Activated effector memory CD4-positive, alpha-beta T cell treated with Interleukin-2 at 50 U/mL for 16 hours (primary cell): ENCODE data around the gene SETDB2.
A peak's percentile ranks its signal among the peaks of the same experiment; 100 is the strongest.

Experiments
- DNase-seq: peaks from one replicate; pipeline ENCODE4 v3.0.0-alpha.2; 2020

Gene SETDB2

GRCh38 chr13:49435992-49436391 lies 8.1 kb upstream of the SETDB2 start:
- DNase-seq, result no peak

- no peak for DNase-seq
Observed at GRCh38 chr13:49436890-49437289, 7.2 kb upstream of the SETDB2 start.

DNA sequence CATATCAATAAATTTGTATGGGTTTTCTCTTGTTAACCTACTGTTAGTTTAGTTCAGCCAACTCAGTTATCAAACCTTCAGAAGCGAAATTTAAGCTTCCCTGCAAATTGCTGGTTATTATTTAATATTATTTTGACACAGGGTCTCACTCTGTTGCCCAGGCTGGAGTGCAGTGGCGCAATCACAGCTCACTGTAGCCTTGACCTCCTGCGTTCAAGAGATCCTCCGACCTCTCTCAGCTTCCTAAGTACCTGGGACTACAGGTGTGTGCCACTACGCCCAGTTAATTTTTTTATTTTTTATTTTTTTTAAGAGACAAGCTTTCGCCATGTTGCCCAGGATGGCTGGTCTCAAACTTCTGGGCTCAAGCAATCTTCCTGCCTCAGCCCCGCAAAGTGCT lies 6.4 kb upstream of the SETDB2 start:
- no peak for DNase-seq

DNA sequence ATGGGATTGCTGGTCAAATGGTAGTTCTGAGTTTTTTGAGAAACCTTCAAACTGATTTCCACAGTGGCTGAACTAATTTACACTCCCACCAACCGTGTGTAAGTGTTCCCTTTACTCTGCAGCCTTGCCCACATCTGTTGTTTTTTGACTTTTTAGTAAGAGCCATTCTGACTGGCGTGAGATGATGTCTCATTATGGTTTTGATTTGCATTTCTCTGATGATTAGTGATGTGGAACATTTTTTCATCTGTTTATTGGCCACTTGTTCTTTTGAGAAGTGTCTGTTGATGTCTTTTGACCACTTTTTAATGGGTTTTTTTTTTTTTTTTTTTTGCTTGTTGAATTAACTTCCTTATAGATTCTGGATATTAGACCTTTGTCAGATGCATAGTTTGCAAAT lies 4.5 kb upstream of the SETDB2 start:
- no peak for DNase-seq

DNA sequence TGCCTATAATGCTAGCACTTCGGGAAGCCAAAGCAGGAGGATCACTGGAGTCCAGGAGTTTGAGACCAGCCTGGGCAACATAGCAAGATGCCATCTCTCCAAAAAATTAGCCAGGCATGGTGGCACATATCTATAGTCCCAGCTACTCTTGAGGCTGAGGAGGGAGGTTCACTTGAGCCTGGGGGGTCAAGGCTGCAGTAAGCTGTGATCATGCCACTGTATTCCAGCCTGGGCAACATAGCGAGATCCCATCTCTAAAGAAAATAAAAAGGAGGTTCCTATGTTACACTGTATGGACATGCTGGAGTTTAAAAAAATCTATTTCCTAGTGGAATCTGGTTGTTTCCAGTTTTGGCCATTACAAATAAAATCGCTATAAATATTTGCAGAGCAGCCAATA lies 2.8 kb upstream of the SETDB2 start:
- no peak for DNase-seq

DNA sequence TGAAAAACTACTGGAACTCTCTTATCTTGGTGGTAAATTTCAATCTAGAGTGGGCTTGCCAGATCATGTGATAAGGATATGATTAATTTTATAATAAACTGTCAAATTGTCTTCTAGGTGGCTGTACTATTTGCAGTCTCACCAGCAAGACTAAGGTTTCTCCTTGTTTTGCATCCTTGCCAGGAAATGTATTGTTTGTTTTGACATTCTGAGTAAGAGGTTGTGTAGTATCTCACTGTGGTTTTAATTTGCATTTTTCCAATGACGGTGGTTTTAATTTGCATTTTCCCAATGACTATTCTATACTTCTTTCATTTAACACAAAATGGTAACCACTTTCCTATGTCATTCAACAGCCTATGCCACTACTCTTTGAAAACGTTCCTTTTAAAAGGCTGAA lies 2.2 kb upstream of the SETDB2 start:
- DNase-seq, result no peak

DNA sequence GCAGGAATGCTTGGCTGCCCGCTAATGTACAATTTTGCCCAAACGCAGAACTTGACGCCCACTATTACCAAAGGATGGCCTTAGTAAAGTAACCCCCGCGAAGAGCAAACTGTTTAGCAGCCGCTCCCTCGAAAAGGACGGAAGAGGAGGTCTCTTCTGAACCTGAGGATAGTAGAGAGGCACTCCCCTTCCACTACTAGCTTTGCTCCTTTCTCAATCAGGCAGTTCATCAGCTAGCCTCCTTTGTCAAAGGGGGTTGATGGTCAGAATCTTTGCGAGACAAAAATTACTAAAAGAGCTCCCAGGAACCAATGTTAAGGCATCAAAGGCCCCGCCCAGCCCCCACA lies 744 bp upstream of the SETDB2 start:
- no peak for DNase-seq

DNA sequence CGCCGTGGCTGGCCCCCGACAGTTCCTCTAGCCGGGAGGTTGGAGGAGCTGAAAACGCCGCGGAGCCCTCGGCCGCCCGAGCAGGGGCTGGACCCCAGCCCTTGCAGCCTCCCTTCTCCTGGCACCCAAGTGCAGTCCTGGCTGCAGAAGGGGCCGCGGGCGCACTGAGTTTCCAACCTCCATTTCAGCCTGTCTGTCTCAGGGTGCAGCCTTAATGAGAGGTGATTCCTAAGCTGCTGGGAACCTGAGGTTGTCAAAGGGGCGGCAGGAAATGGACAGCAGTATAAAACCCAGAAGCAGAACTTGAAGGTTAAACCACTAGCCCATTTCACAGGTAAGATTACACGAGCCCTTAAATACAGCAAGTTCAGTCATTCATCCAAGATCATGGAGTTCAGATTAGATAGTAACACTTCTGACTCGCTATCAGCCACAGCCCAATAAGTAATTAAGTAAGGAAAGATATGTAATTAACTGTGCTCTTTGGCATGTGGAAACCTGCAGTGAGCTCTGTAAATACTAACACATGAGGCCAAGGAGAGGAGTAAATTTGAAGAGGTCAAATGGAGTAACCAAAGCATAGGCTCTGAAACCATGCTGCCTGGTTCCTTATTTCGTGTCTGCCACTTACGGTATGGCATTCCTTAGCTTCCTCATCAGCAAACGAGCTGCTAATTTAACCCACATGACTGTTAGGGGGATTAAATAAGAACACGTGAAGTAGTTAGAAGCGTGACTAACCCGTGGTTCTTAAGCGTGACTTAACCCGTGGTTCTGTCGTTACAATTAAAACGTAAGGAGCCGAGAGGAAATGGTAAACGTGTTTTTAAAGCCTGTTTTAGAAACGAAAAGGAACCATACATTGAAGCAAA lies 686 bp downstream of the SETDB2 start:
- DNase-seq, result peak; percentile 3

GRCh38 chr13:49446473-49446872 lies 2.4 kb downstream of the SETDB2 start:
- DNase-seq, result no peak

DNA sequence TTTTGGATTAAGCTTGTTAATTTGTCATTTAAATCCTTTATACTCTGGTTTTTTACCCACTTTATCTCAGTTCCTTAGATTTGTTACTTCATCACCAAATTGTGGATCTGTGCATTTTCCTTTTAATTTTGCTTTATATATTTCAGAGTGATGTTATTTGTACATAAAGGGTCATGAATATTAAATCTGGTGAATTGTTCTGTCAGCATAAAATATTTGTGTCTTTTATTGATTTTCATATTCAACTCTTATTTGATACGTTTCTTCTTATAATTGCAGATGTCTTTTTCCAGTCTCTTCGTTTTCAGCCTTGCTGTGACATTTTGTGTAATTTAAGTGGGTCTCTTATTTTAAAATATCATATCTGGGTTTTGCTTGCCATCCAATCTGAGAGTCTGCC lies 4.7 kb downstream of the SETDB2 start:
- no peak for DNase-seq

- DNase-seq, result no peak
Observed at GRCh38 chr13:49450105-49450819, 6.2 kb downstream of the SETDB2 start.

- no peak for DNase-seq
Observed at GRCh38 chr13:49452725-49453457, 8.8 kb downstream of the SETDB2 start.

DNA sequence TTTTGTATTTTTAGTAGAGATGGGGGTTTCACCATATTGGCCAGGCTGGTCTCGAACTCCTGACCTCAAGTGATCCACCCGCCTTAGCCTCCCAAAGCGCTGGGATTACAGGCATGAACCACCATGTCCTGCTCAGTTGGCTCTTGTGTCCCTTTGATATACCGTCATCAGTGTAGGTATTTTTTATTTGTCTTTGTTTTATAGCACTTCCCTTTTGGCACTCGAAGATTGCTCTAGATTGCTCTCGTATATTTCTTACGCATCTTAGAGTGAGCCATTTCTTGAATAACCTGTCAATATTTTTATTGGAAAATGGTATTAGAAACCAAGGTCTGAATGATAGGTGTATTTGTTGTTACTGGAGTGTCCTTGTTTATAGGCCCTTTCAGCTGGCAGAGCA lies 9.4 kb downstream of the SETDB2 start:
- no peak for DNase-seq

- no peak for DNase-seq
Observed at GRCh38 chr13:49454388-49455006, 10.4 kb downstream of the SETDB2 start.

DNA sequence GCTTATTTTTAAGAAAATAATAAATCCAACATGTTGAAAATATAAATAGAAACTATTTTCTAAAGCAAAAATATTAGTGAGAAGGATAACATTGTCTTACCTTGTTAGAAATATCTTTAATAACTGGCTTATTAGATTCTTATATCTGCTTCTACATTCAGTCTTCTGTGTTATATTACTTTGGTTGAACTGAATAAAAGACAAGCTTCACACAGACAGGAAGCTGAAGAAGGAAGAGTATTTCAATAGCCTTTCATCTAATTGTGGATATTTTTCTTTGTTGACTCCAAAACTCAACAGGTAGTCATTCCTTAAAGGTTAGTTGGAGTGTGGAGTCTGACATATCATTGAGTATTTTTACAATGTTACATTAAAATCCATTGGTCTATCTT lies 10.9 kb downstream of the SETDB2 start:
- DNase-seq, result no peak

DNA sequence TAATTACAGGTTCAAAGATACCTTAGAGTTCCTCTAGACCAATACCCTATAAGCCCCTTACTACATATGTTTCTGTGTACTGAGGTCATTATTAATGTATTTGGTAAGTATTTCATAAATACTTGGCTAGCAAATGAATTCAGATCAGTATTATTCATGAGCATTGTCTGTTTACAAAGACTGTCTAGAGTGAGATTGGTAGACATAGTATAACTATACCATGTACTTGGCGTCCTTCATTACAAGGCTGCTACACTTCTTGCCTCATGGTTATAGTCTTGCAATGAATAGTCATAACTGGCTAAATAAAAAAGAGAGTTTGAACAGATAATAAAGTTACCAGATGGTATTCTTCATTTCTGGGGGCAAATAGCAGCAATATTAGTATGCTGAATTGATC lies 12.1 kb downstream of the SETDB2 start:
- DNase-seq, result no peak

DNA sequence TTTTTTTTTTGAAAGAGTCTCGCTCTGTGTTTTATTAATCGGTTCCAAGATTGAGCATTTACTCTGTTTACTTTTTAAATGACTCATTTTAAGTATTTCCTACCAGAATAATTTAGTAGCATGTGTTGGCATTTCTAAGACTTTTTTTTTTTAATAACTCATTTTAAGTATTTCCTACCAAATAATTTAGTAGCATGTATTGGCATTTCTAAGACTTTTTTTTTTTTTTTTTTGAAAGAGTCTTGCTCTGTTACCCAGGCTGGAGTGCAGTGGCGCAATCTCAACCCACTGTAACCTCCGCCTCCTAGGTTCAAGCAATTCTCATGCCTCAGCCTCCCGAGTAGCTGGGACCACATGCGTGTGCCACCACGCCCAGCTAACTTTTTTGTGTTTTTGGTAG lies 13.1 kb downstream of the SETDB2 start:
- no peak for DNase-seq

- DNase-seq, result no peak
Observed at GRCh38 chr13:49459580-49459979, 15.5 kb downstream of the SETDB2 start.

GRCh38 chr13:49464085-49464484 lies 20.0 kb downstream of the SETDB2 start:
- DNase-seq, result no peak

GRCh38 chr13:49464621-49465325 lies 20.7 kb downstream of the SETDB2 start:
- no peak for DNase-seq

DNA sequence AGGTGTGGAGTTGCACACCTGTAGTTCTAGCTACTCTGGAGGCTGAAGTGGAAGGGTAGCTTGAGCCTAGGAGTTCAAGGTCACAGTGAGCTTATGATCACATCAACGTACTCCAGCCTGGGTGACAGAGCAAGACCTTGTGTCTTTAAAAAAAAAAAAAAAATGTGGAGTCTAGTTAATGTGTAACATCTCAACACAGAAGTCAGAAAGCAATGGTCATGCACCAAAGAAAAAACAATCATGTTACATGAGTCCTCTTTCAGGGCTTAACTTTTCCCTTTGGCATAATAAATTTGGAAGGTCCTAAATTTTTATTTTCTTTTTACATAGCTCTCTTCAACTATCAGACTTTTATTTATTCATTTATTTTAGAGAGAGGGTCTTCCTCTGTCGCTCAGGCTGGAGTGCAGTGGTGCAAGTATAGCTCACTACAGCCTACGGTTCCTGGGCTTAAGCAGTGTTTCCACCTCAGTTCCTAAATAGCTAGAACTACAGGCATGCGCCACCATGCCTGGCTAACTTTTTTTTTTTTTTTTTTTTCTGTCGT lies 22.3 kb downstream of the SETDB2 start:
- DNase-seq, result no peak

DNA sequence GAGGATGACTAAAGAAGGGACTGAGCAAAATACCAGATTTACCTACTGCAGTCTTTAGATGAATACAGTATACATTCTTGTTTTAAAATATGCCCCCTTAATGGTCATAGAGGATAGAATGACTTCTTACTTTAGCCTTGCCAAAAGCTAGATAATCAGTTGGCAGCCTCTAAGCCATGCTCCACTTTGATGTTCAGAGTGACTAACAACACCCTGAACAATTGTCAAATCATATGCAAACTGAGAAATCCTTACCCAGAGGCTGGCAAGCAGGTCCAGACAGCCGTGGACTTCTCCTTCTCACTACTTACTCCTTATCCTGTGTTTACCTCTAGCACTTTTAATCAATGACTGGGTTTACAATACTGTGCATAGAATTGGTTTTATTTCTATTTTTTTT lies 28.1 kb downstream of the SETDB2 start:
- DNase-seq, result no peak

DNA sequence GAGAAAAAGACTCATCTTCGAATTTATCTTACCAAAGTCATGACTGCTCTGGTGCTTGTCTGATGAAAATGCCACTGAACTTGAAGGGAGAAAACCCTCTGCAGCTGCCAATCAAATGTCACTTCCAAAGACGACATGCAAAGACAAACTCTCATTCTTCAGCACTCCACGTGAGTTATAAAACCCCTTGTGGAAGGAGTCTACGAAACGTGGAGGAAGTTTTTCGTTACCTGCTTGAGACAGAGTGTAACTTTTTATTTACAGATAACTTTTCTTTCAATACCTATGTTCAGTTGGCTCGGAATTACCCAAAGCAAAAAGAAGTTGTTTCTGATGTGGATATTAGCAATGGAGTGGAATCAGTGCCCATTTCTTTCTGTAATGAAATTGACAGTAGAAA lies 32.5 kb downstream of the SETDB2 start:
- no peak for DNase-seq
